A673 (cell line): Measurements from ENCODE around the gene SDHB. TPM values are rescaled to one million over a fixed set of nuclear protein-coding genes. Genes with fewer than 3 reads are reported as not detected.

ENCODE experiments used
- BruUV-seq: library from RNA; stranded (reverse); fragments of 400-500 nt; replicated peaks from 2 replicates; lab custom pipeline; 2021; lab: Mats Ljungman, UMichigan
- CTCF ChIA-PET: fragments of 300-600 bp; sonication (Branson Sonifier 250); formaldehyde crosslinking; loops from one replicate; lab custom pipeline; 2022; ENCODE audit warnings: antibody characterized with exemption; lab: Charles Lee
- POLR2A ChIA-PET: fragments of 300-600 bp; sonication (Branson Sonifier 250); formaldehyde crosslinking; loops from one replicate; lab custom pipeline; 2022; ENCODE audit warnings: antibody characterized with exemption; ENCODE audit not compliant: low non-redundant PET; lab: Charles Lee
- DNase-seq: peaks from one replicate; pipeline ENCODE4 v3.0.0-alpha.2; 2015; ENCODE audit warnings: low spot score
- H3K27ac ChIP-seq: fragments of 200-600 bp; sonication (generic); 2 replicates; pipeline ENCODE4 v1.5.1; 2016; ENCODE audit warnings: mixed run types, low read depth, mild to moderate bottlenecking, mixed read lengths, antibody characterized with exemption, low read length; ENCODE audit not compliant: poor library complexity, severe bottlenecking
- H3K27me3 ChIP-seq: fragments of 200-600 bp; sonication (generic); replicated peaks from 2 replicates; pipeline ENCODE4 v1.6.1; 2017; ENCODE audit warnings: mixed run types, low read depth, mild to moderate bottlenecking, mixed read lengths, antibody characterized with exemption, low read length; ENCODE audit not compliant: insufficient read depth, poor library complexity
- H3K36me3 ChIP-seq: fragments of 200-600 bp; sonication (generic); 2 replicates; pipeline ENCODE4 v1.6.1; 2016; ENCODE audit warnings: mixed run types, mild to moderate bottlenecking, mixed read lengths, antibody characterized with exemption, low read length; ENCODE audit not compliant: insufficient read depth, poor library complexity, severe bottlenecking
- H3K4me1 ChIP-seq: fragments of 200-600 bp; sonication (generic); 2 replicates; pipeline ENCODE4 v1.6.1; 2017; ENCODE audit warnings: mixed run types, mild to moderate bottlenecking, mixed read lengths, antibody characterized with exemption, low read length; ENCODE audit not compliant: insufficient read depth, poor library complexity, severe bottlenecking
- H3K4me3 ChIP-seq: fragments of 200-600 bp; sonication (generic); 2 replicates; pipeline ENCODE4 v1.5.1; 2016; ENCODE audit warnings: low read depth, mixed run types, mild to moderate bottlenecking, mixed read lengths, low read length; ENCODE audit not compliant: poor library complexity, severe bottlenecking
- H3K9me3 ChIP-seq: fragments of 200-600 bp; sonication (generic); 2 replicates; pipeline ENCODE4 v1.6.1; 2016; ENCODE audit warnings: mixed run types, low read depth, mild to moderate bottlenecking, mixed read lengths, antibody characterized with exemption, low read length; ENCODE audit not compliant: poor library complexity, severe bottlenecking
- EZH2 ChIP-seq: fragments of 200-600 bp; sonication (generic); IDR thresholded peaks from 2 replicates; pipeline ENCODE4 v1.6.1; 2017; ENCODE audit warnings: borderline replicate concordance, low read depth, mild to moderate bottlenecking, mixed read lengths, antibody characterized with exemption, low read length; ENCODE audit not compliant: poor library complexity, severe bottlenecking
- intact Hi-C: fragments of 100-400 bp; cut with micrococcal nuclease; formaldehyde crosslinking; loops from one replicate; pipeline ENCODE4 v1.10.0; 2022; ENCODE audit not compliant: unreplicated experiment
- total RNA-seq: library from RNA; stranded (reverse); gene quantifications from 2 replicates; pipeline ENCODE4 v1.2.3, GENCODE V29; 2021
- TF ChIP-seq, protein P1 (sequence below): fragments of 300-800, 200-600 bp; sonication (generic); conservative IDR thresholded peaks from 2 replicates; pipeline ENCODE4 v1.5.1; 2017; ENCODE audit warnings: low read depth, mild to moderate bottlenecking, antibody characterized with exemption, low read length, moderate library complexity, mixed read lengths

Gene SDHB
- total RNA-seq, 1 experiment from 2014 or later = 208 TPM

DNA sequence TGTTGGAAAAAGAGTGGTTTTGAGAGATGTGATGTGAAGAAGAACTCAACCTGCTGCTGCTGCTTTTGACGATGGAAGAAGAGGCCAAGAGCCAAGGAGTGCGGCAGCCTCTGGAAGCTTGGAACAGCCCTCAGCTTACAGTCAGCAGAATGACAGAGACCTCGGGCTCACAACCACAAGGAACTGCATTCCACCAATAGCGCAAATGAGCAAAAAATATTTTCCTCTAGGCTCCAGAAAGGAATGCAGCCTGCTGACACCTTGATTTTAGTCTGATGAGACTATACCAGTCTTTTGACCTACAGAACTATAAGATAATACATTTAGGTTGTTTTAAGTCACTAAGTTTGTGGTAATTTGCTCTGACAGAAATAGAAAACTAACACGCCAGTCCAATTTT lies 10.2 kb downstream of the SDHB start:
- Histone ChIP-seq H3K4me3 (no peak overlapping the region), H3K27me3 (no peaks in the 10 kb centered on the region), H3K4me1 (peaks cover 8% of the 10 kb centered on the region), H3K36me3 (peaks cover 53% of the 10 kb centered on the region), H3K9me3 (no peaks in the 10 kb centered on the region), H3K27ac (no peak overlapping the region)
- intact Hi-C loops = loop anchor here (10.0 kb wide), 1 partner anchor 419 kb away; no protein-coding TSS in a partner anchor
- ChIA-PET POLR2A (no interaction called here), CTCF (no interaction called here)
- no TSS peak for BruUV-seq
- DNase-seq = no peak
- TF ChIP-seq, protein P1, sequence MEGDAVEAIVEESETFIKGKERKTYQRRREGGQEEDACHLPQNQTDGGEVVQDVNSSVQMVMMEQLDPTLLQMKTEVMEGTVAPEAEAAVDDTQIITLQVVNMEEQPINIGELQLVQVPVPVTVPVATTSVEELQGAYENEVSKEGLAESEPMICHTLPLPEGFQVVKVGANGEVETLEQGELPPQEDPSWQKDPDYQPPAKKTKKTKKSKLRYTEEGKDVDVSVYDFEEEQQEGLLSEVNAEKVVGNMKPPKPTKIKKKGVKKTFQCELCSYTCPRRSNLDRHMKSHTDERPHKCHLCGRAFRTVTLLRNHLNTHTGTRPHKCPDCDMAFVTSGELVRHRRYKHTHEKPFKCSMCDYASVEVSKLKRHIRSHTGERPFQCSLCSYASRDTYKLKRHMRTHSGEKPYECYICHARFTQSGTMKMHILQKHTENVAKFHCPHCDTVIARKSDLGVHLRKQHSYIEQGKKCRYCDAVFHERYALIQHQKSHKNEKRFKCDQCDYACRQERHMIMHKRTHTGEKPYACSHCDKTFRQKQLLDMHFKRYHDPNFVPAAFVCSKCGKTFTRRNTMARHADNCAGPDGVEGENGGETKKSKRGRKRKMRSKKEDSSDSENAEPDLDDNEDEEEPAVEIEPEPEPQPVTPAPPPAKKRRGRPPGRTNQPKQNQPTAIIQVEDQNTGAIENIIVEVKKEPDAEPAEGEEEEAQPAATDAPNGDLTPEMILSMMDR = no peak
- no peak for TF ChIP-seq EZH2

DNA sequence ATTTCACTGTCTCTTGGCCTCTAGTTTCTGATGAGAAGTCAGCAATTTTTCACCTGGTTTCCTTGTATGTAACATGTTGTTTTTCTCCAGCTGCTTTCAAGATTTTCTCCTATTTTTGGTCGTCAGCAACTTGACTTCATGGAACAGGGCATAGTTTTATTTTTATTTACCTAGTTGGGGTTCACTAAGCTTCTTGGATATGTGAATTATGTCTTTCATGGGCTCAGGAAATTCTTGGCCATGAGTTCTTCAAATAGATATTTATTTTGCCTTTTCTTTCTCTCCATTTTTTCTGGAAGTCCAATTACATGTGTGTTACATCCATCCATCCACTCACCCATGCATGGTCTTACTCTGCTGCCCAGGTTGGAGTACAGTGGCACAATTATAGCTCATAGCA lies 13.7 kb downstream of the SDHB start:
- intact Hi-C loops = loop anchor here (10.0 kb wide), 1 partner anchor 415 kb away; no protein-coding TSS in a partner anchor
- Histone ChIP-seq H3K4me3 (no peak overlapping the region), H3K27me3 (no peaks in the 10 kb centered on the region), H3K4me1 (no peaks in the 10 kb centered on the region), H3K36me3 (peaks cover 64% of the 10 kb centered on the region), H3K9me3 (no peaks in the 10 kb centered on the region), H3K27ac (no peak overlapping the region)
- BruUV-seq = no TSS peak
- TF ChIP-seq EZH2 = no peak
- TF ChIP-seq, protein P1 = no peak
- CTCF ChIA-PET = no interaction called here
- no peak for DNase-seq
- POLR2A ChIA-PET = no interaction called here

DNA sequence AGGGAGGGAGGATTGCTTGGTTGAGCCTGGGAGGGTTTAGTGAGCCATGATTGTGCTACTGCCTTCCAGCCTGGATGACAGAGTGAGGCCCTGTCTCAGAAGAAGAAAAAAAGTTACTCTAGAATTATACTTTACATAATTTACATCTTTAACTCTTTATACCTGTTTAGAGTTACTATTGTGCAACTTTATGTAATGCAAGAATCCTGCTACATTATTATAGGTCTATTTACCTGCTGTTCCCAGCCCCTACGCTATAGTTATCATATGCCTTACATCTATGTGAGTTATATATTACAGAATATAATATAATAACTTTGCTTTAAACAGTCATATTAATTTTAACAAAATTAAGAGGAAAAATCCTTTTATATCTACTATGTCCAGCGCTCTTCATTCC lies 14.3 kb downstream of the SDHB start:
- POLR2A ChIA-PET = no interaction called here
- H3K9me3 ChIP-seq = no peaks in the 10 kb centered on the region
- H3K27me3 ChIP-seq = no peaks in the 10 kb centered on the region
- no peak overlapping the region for H3K27ac ChIP-seq
- DNase-seq = no peak
- peaks cover 59% of the 10 kb centered on the region for H3K36me3 ChIP-seq
- no peak for TF ChIP-seq EZH2
- TF ChIP-seq, protein P1 = no peak
- no peak overlapping the region for H3K4me3 ChIP-seq
- BruUV-seq = no TSS peak
- CTCF ChIA-PET = no interaction called here
- intact Hi-C loops = no loop called here
- no peaks in the 10 kb centered on the region for H3K4me1 ChIP-seq
